ENCODE data around the gene CD6.

Gene CD6

GRCh38 chr11:61009392-61010275 is 38.2 kb downstream of the CD6 start:
- no peak overlapping the region for H4K91ac ChIP-seq (ENCODE audit: low read depth, low read length, poor library complexity)
- peak overlapping the region; percentile 74 for H2AK5ac ChIP-seq (ENCODE audit: low read depth, low read length)
- H3K27me3 ChIP-seq (ENCODE audit: control insufficient read depth in 3 of 3, insufficient read depth in 3 of 3, low read depth in 1 of 3, low read length in 3 of 3): peaks cover 0 to 82% (median 36%) of the 10 kb centered on the region in 3 experiments
- DNase-seq (ENCODE audit: low spot score): no peak
- H3K4me1 ChIP-seq (ENCODE audit: control insufficient read depth in 2 of 2, insufficient read depth in 1 of 2, low read depth in 1 of 2, low read length in 2 of 2): peaks cover 5 to 14% of the 10 kb centered on the region in 2 donors
- no peak overlapping the region for H2BK15ac ChIP-seq (ENCODE audit: low read length)
- no peak overlapping the region for H2BK120ac ChIP-seq (ENCODE audit: low read depth, low read length)
- peak overlapping the region; percentile 53 for H3K23ac ChIP-seq (ENCODE audit: low read depth, low read length, poor library complexity)
- no peak overlapping the region for H3K9ac ChIP-seq (ENCODE audit: low read depth, low read length, poor library complexity)
- no peaks in the 10 kb centered on the region for H3K9me3 ChIP-seq (replicated peaks in 1 of 2; ENCODE audit: control insufficient read depth in 2 of 2, insufficient read depth in 1 of 2, low read depth in 1 of 2, low read length in 2 of 2)
- H3K18ac ChIP-seq (ENCODE audit: low read length): peak overlapping the region; percentile 12
- H3K4ac ChIP-seq (ENCODE audit: low read length): no peak overlapping the region
- no peak overlapping the region for H3K4me2 ChIP-seq (ENCODE audit: insufficient read depth, low read length, poor library complexity, severe bottlenecking)
- no peak overlapping the region for H4K8ac ChIP-seq (ENCODE audit: low read depth, low read length)
- H2BK12ac ChIP-seq (ENCODE audit: low read length): no peak overlapping the region
- H3K27ac ChIP-seq (replicated peaks; ENCODE audit: low read length): no peak overlapping the region
- no peaks in the 10 kb centered on the region for H3K79me1 ChIP-seq (ENCODE audit: low read depth, low read length)
- no CpG with 5 or more reads among the region's 15 CpGs for WGBS, 2 donors (ENCODE audit: extremely low coverage in 2 of 2, insufficient read length in 2 of 2, insufficient replicate concordance in 1 of 2)
- no peak overlapping the region for H3K4me3 ChIP-seq (ENCODE audit: low read length in 2 of 2)
- H2BK5ac ChIP-seq (ENCODE audit: low read length): no peak overlapping the region
- no peaks in the 10 kb centered on the region for H3K36me3 ChIP-seq (replicated peaks in 1 of 2; ENCODE audit: control insufficient read depth in 2 of 2, insufficient read depth in 2 of 2, low read length in 2 of 2)
- no peak overlapping the region for H2AFZ ChIP-seq (ENCODE audit: low read length)
- H3K14ac ChIP-seq (ENCODE audit: low read length): no peak overlapping the region

GRCh38 chr11:61010466-61011228 is 39.2 kb downstream of the CD6 start:
- H3K4me2 ChIP-seq (ENCODE audit: insufficient read depth, low read length, poor library complexity, severe bottlenecking): no peak overlapping the region
- H3K36me3 ChIP-seq (replicated peaks in 1 of 2; ENCODE audit: control insufficient read depth in 2 of 2, insufficient read depth in 2 of 2, low read length in 2 of 2): no peaks in the 10 kb centered on the region
- H3K79me1 ChIP-seq (ENCODE audit: low read depth, low read length): no peaks in the 10 kb centered on the region
- no peak for DNase-seq (ENCODE audit: low spot score)
- H4K91ac ChIP-seq (ENCODE audit: low read depth, low read length, poor library complexity): no peak overlapping the region
- H3K4ac ChIP-seq (ENCODE audit: low read length): no peak overlapping the region
- H2AK5ac ChIP-seq (ENCODE audit: low read depth, low read length): no peak overlapping the region
- H3K4me1 ChIP-seq (ENCODE audit: control insufficient read depth in 2 of 2, insufficient read depth in 1 of 2, low read depth in 1 of 2, low read length in 2 of 2): peaks cover 5 to 14% of the 10 kb centered on the region in 2 donors
- H3K27ac ChIP-seq (replicated peaks; ENCODE audit: low read length): no peak overlapping the region
- no peak overlapping the region for H2BK12ac ChIP-seq (ENCODE audit: low read length)
- H2AFZ ChIP-seq (ENCODE audit: low read length): no peak overlapping the region
- H4K8ac ChIP-seq (ENCODE audit: low read depth, low read length): no peak overlapping the region
- H2BK15ac ChIP-seq (ENCODE audit: low read length): no peak overlapping the region
- no CpG with 5 or more reads among the region's 16 CpGs for WGBS, 2 donors (ENCODE audit: extremely low coverage in 2 of 2, insufficient read length in 2 of 2, insufficient replicate concordance in 1 of 2)
- H3K18ac ChIP-seq (ENCODE audit: low read length): no peak overlapping the region
- H3K23ac ChIP-seq (ENCODE audit: low read depth, low read length, poor library complexity): no peak overlapping the region
- H3K9me3 ChIP-seq (replicated peaks in 1 of 2; ENCODE audit: control insufficient read depth in 2 of 2, insufficient read depth in 1 of 2, low read depth in 1 of 2, low read length in 2 of 2): no peaks in the 10 kb centered on the region
- no peak overlapping the region for H3K9ac ChIP-seq (ENCODE audit: low read depth, low read length, poor library complexity)
- peaks cover 0 to 75% (median 36%) of the 10 kb centered on the region in 3 experiments for H3K27me3 ChIP-seq (ENCODE audit: control insufficient read depth in 3 of 3, insufficient read depth in 3 of 3, low read depth in 1 of 3, low read length in 3 of 3)
- no peak overlapping the region for H2BK120ac ChIP-seq (ENCODE audit: low read depth, low read length)
- no peak overlapping the region for H3K14ac ChIP-seq (ENCODE audit: low read length)
- H2BK5ac ChIP-seq (ENCODE audit: low read length): no peak overlapping the region
- H3K4me3 ChIP-seq (ENCODE audit: low read length in 2 of 2): no peak overlapping the region

DNA sequence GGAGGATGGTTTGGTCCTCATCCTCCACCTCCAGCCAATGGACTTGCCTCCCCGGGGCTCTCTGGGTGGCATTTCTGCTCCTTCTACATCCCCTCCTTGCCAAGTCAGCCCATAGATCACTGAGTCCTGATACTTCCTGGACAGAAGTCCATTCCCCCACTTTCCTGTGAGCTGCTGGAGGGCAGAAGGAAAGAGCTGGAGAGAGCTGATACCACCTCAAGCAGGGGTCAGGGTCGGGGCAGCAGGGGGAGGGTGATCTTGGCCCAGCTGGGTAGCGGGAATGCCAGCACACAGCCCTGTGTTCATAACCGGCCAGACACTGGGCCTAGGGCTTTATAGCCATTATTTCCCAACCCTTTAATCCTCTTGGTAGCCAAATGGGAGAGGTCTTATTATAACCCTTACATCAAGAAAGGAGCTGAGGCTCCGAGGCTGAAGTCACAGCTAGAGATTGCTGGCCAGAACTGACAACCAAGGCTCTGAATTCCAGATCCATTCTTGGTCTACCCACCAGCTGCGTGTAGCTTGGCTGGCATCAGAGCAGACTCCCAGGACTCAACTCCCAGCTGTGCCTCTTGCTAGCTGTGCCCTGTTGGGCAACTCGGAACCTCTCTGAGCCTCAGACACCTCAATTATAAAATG is 39.9 kb downstream of the CD6 start:
- Histone ChIP-seq H3K4me2 (ENCODE audit: insufficient read depth, low read length, poor library complexity, severe bottlenecking) (no peak overlapping the region), H3K23ac (ENCODE audit: low read depth, low read length, poor library complexity) (no peak overlapping the region), H2BK5ac (ENCODE audit: low read length) (no peak overlapping the region), H3K4me3 (ENCODE audit: low read length in 2 of 2) (no peak overlapping the region), H3K9me3 (replicated peaks in 1 of 2; ENCODE audit: control insufficient read depth in 2 of 2, insufficient read depth in 1 of 2, low read depth in 1 of 2, low read length in 2 of 2) (no peaks in the 10 kb centered on the region), H3K18ac (ENCODE audit: low read length) (no peak overlapping the region), H2AFZ (ENCODE audit: low read length) (no peak overlapping the region), H3K27me3 (ENCODE audit: control insufficient read depth in 3 of 3, insufficient read depth in 3 of 3, low read depth in 1 of 3, low read length in 3 of 3) (peaks cover 0 to 70% (median 33%) of the 10 kb centered on the region in 3 experiments), H3K9ac (ENCODE audit: low read depth, low read length, poor library complexity) (no peak overlapping the region), H2BK15ac (ENCODE audit: low read length) (no peak overlapping the region), H3K27ac (replicated peaks; ENCODE audit: low read length) (no peak overlapping the region), H3K4me1 (ENCODE audit: control insufficient read depth in 2 of 2, insufficient read depth in 1 of 2, low read depth in 1 of 2, low read length in 2 of 2) (peaks cover 5 to 14% of the 10 kb centered on the region in 2 donors), H3K79me1 (ENCODE audit: low read depth, low read length) (no peaks in the 10 kb centered on the region), H4K91ac (ENCODE audit: low read depth, low read length, poor library complexity) (no peak overlapping the region), H2BK120ac (ENCODE audit: low read depth, low read length) (no peak overlapping the region), H4K8ac (ENCODE audit: low read depth, low read length) (no peak overlapping the region), H3K14ac (ENCODE audit: low read length) (no peak overlapping the region), H3K4ac (ENCODE audit: low read length) (no peak overlapping the region), H3K36me3 (replicated peaks in 1 of 2; ENCODE audit: control insufficient read depth in 2 of 2, insufficient read depth in 2 of 2, low read length in 2 of 2) (no peaks in the 10 kb centered on the region), H2AK5ac (ENCODE audit: low read depth, low read length) (no peak overlapping the region), H2BK12ac (ENCODE audit: low read length) (no peak overlapping the region)
- no CpG with 5 or more reads among the region's 7 CpGs for WGBS, 2 donors (ENCODE audit: extremely low coverage in 2 of 2, insufficient read length in 2 of 2, insufficient replicate concordance in 1 of 2)
- DNase-seq (ENCODE audit: low spot score): no peak

Measured in neuronal stem cell (in vitro differentiated cells).